IMR-90 (cell line): ENCODE data around the gene VAC14. TPM values are rescaled to one million over a fixed set of nuclear protein-coding genes. Genes with fewer than 3 reads are reported as not detected.
A peak's percentile ranks its signal among the peaks of the same experiment; 100 is the strongest.

Experiments
- ATAC-seq: fragments of 200-7000 bp; cut with Tn5 transposase; 2 replicates; pipeline ENCODE4 v1.9.1; 2020; ENCODE audit warnings: low read depth, mild to moderate bottlenecking, moderate library complexity
- BruUV-seq: library from RNA; stranded (reverse); fragments of 400-500 nt; replicated peaks from 2 replicates; lab custom pipeline; 2021; lab: Mats Ljungman, UMichigan
- CTCF ChIA-PET: fragments of 300-600 bp; formaldehyde crosslinking; extraction: SDS; loops from one replicate; lab custom pipeline; 2021; ENCODE audit warnings: antibody characterized with exemption; lab: Yijun Ruan, JAX
- POLR2A ChIA-PET: fragments of 300-600 bp; sonication (Branson Sonifier 250); formaldehyde crosslinking; loops from one replicate; lab custom pipeline; 2022; ENCODE audit warnings: antibody characterized with exemption; ENCODE audit not compliant: unreplicated experiment; lab: Charles Lee
- DNase-seq: peaks from one replicate; pipeline ENCODE4 v3.0.0; 2013
- H2AFZ ChIP-seq: replicated peaks from 2 replicates; pipeline ENCODE3; 2013; ENCODE audit warnings: low read length, mild to moderate bottlenecking; ENCODE audit not compliant: poor library complexity
- H2AK5ac ChIP-seq: 2 replicates; pipeline ENCODE4 v1.6.1; 2013; ENCODE audit warnings: low read depth, low read length, inconsistent platforms
- H2AK9ac ChIP-seq: replicated peaks from 2 replicates; pipeline ENCODE3; 2013; ENCODE audit warnings: mild to moderate bottlenecking, low read depth, low read length, moderate library complexity; ENCODE audit not compliant: poor library complexity
- H2BK120ac ChIP-seq: 2 replicates; pipeline ENCODE4 v1.6.1; 2013; ENCODE audit warnings: low read depth, low read length, inconsistent platforms
- H2BK15ac ChIP-seq: 3 replicates; pipeline ENCODE4 v1.6.1; 2013; ENCODE audit warnings: low read depth, low read length, inconsistent platforms
- H2BK20ac ChIP-seq: 2 replicates; pipeline ENCODE4 v1.6.1; 2013; ENCODE audit warnings: low read depth, mild to moderate bottlenecking, inconsistent platforms, low read length, moderate library complexity
- H2BK5ac ChIP-seq: 2 replicates; pipeline ENCODE4 v1.6.1; 2013; ENCODE audit warnings: mild to moderate bottlenecking, low read depth, low read length, inconsistent platforms; ENCODE audit not compliant: poor library complexity, severe bottlenecking
- H3K14ac ChIP-seq: replicated peaks from 2 replicates; pipeline ENCODE4 v1.6.1; 2013; ENCODE audit warnings: low read depth, low read length, inconsistent platforms
- H3K18ac ChIP-seq: 2 replicates; pipeline ENCODE4 v1.6.1; 2013; ENCODE audit warnings: low read depth, low read length, control low read depth
- H3K23ac ChIP-seq: 2 replicates; pipeline ENCODE4 v1.6.1; 2013; ENCODE audit warnings: low read depth, low read length, inconsistent platforms
- H3K27ac ChIP-seq: 2 replicates; pipeline ENCODE4 v1.5.1; 2013; ENCODE audit warnings: mild to moderate bottlenecking, control low read depth, low read length; ENCODE audit not compliant: insufficient read depth
- H3K27me3 ChIP-seq: 2 replicates; pipeline ENCODE4 v1.6.1; 2013; ENCODE audit warnings: low read length; ENCODE audit not compliant: control insufficient read depth, insufficient read depth
- H3K36me3 ChIP-seq: 2 replicates; pipeline ENCODE4 v1.6.1; 2013; ENCODE audit warnings: low read length, mixed read lengths; ENCODE audit not compliant: control insufficient read depth, insufficient read depth
- H3K4ac ChIP-seq: 2 replicates; pipeline ENCODE4 v1.6.1; 2013; ENCODE audit warnings: low read depth, low read length, inconsistent platforms
- H3K4me1 ChIP-seq: 2 replicates; pipeline ENCODE4 v1.6.1; 2013; ENCODE audit warnings: low read length, mixed read lengths; ENCODE audit not compliant: control insufficient read depth, insufficient read depth
- H3K4me2 ChIP-seq: 2 replicates; pipeline ENCODE4 v1.6.1; 2013; ENCODE audit warnings: low read depth, mild to moderate bottlenecking, control low read depth, low read length, moderate library complexity
- H3K4me3 ChIP-seq: 2 replicates; pipeline ENCODE4 v1.5.1; 2013; ENCODE audit warnings: low read depth, mild to moderate bottlenecking, control low read depth, low read length, moderate library complexity; ENCODE audit not compliant: insufficient read depth
- H3K56ac ChIP-seq: 2 replicates; pipeline ENCODE4 v1.6.1; 2013; ENCODE audit warnings: low read length, inconsistent platforms; ENCODE audit not compliant: insufficient read depth; ENCODE audit errors: extremely low read depth
- H3K79me1 ChIP-seq, 2 experiments: 2 replicates each; pipeline ENCODE4 v1.6.1; 2013; ENCODE audit warnings: low read length in 2 of 2, inconsistent platforms in 1 of 2, low read depth in 1 of 2
- H3K9ac ChIP-seq: 2 replicates; pipeline ENCODE4 v1.6.1; 2013; ENCODE audit warnings: low read depth, low read length, control low read depth
- H3K9me1 ChIP-seq: 2 replicates; pipeline ENCODE4 v1.6.1; 2013; ENCODE audit warnings: low read length, inconsistent platforms; ENCODE audit not compliant: insufficient read depth
- H3K9me3 ChIP-seq: 2 replicates; pipeline ENCODE4 v1.6.1; 2013; ENCODE audit warnings: low read length; ENCODE audit not compliant: control insufficient read depth, insufficient read depth
- H4K20me1 ChIP-seq: 2 replicates; pipeline ENCODE4 v1.6.1; 2013; ENCODE audit warnings: low read length, inconsistent platforms; ENCODE audit not compliant: insufficient read depth
- H4K5ac ChIP-seq: 2 replicates; pipeline ENCODE4 v1.6.1; 2013; ENCODE audit warnings: mild to moderate bottlenecking, low read depth, low read length, control low read depth
- H4K8ac ChIP-seq, 2 experiments: 2 replicates each; pipeline ENCODE4 v1.6.1; 2013; ENCODE audit warnings: low read depth in 2 of 2, low read length in 2 of 2, control low read depth in 1 of 2, inconsistent platforms in 1 of 2
- H4K91ac ChIP-seq: 2 replicates; pipeline ENCODE4 v1.6.1; 2013; ENCODE audit warnings: low read depth, low read length, inconsistent platforms; ENCODE audit not compliant: insufficient read depth
- CEBPB ChIP-seq: IDR thresholded peaks from 2 replicates; pipeline ENCODE4 v1.6.1; 2012; ENCODE audit warnings: low read depth, low read length, improper control_type of control experiment
- CHD1 ChIP-seq: IDR thresholded peaks from 2 replicates; pipeline ENCODE4 v1.6.1; 2012; ENCODE audit warnings: low read depth, low read length, improper control_type of control experiment
- CTCF ChIP-seq: conservative IDR thresholded peaks from 2 replicates; pipeline ENCODE4 v1.5.1; 2012; ENCODE audit warnings: mild to moderate bottlenecking, low read depth, low read length, improper control_type of control experiment
- FOS ChIP-seq: fragments of 150-350 bp; IDR thresholded peaks from 2 replicates; pipeline ENCODE4 v1.6.1; 2016; ENCODE audit warnings: low read depth, low read length
- MAFK ChIP-seq: IDR thresholded peaks from 2 replicates; pipeline ENCODE4 v1.6.1; 2012; ENCODE audit warnings: low read depth, low read length, improper control_type of control experiment
- MAZ ChIP-seq: IDR thresholded peaks from 2 replicates; pipeline ENCODE4 v1.6.1; 2012; ENCODE audit warnings: low read depth, mild to moderate bottlenecking, low read length, improper control_type of control experiment, moderate library complexity, borderline replicate concordance
- MXI1 ChIP-seq: IDR thresholded peaks from 2 replicates; pipeline ENCODE4 v1.6.1; 2012; ENCODE audit warnings: low read depth, mild to moderate bottlenecking, low read length, moderate library complexity, borderline replicate concordance
- NFE2L2 ChIP-seq: fragments of 150-350 bp; IDR thresholded peaks from 2 replicates; pipeline ENCODE4 v1.6.1; 2016; ENCODE audit warnings: low read depth, mild to moderate bottlenecking, low read length
- POLR2A ChIP-seq: IDR thresholded peaks from 2 replicates; pipeline ENCODE4 v1.6.1; 2012; ENCODE audit warnings: mild to moderate bottlenecking, low read depth, low read length
- RAD21 ChIP-seq: IDR thresholded peaks from 2 replicates; pipeline ENCODE4 v1.6.1; 2012; ENCODE audit warnings: low read length, improper control_type of control experiment
- RCOR1 ChIP-seq: IDR thresholded peaks from 2 replicates; pipeline ENCODE4 v1.6.1; 2012; ENCODE audit warnings: mild to moderate bottlenecking, low read length, improper control_type of control experiment; ENCODE audit not compliant: insufficient replicate concordance
- RFX5 ChIP-seq: IDR thresholded peaks from 2 replicates; pipeline ENCODE4 v1.8.0; 2012; ENCODE audit warnings: low read depth, mild to moderate bottlenecking, low read length, moderate library complexity
- SMC3 ChIP-seq: fragments of 150-350 bp; IDR thresholded peaks from 2 replicates; pipeline ENCODE4 v1.6.1; 2016; ENCODE audit warnings: low read depth, mild to moderate bottlenecking, antibody characterized with exemption, low read length, moderate library complexity
- USF2 ChIP-seq: fragments of 150-350 bp; IDR thresholded peaks from 2 replicates; pipeline ENCODE4 v1.6.1; 2017; ENCODE audit warnings: mild to moderate bottlenecking, antibody characterized with exemption, low read length, low read depth
- WGBS, 2 experiments: methylation state at CpG; one replicate each; pipeline versions ENCODE4 v1.1.5 to v1.1.7; 2013; ENCODE audit warnings: missing lambda C conversion rate in 2 of 2; ENCODE audit not compliant: insufficient read length in 1 of 2; ENCODE audit errors: extremely low coverage in 2 of 2; 5-methylcytosine and 5-hydroxymethylcytosine counted together
- dilution Hi-C: fragments of 300-500 bp; cut with HindIII; formaldehyde crosslinking; loops from one replicate; pipeline ENCODE4 v1.14.3; 2018; ENCODE audit warnings: low sequenced_read_pairs; ENCODE audit not compliant: unreplicated experiment
- in situ Hi-C: fragments of 300-500 bp; cut with MboI; formaldehyde crosslinking; loops from 3 replicates; pipeline ENCODE4 v1.14.3; 2019; ENCODE audit warnings: low sequenced_read_pairs, inconsistent platforms, mixed read lengths
- intact Hi-C: fragments of 100-400 bp; cut with micrococcal nuclease; formaldehyde crosslinking; loops from 2 replicates; pipeline ENCODE4 v1.10.0; 2022
- polyA plus RNA-seq, 3 experiments: library from polyadenylated mRNA; depleted of rRNA; stranded (reverse); fragments of >200 nt; gene quantifications; 2 replicates each; pipeline ENCODE4 v1.2.3, GENCODE V29; 2012; ENCODE audit warnings: low replicate concordance in 1 of 3
- total RNA-seq: library from RNA; depleted of rRNA; stranded (reverse); fragments of >200 nt; gene quantifications from 2 replicates; pipeline ENCODE4 v1.2.3, GENCODE V29; 2012
- TF ChIP-seq, protein P1 (sequence below): fragments of 150-350 bp; IDR thresholded peaks from 2 replicates; pipeline ENCODE4 v1.6.1; 2016; ENCODE audit warnings: low read depth, mild to moderate bottlenecking, low read length, moderate library complexity, borderline replicate concordance

Gene VAC14
- total and polyA plus RNA-seq, 2 of the 4 experiments (the other 2 are of a cell fraction), result 21.1 to 40.2 TPM

- H2AK5ac ChIP-seq, result peak overlapping the region; percentile 49; the same call in 1 of the 2 replicates
- ATAC-seq, result no peak
- no peak overlapping the region for H2BK20ac ChIP-seq
- H3K56ac ChIP-seq, result no peak overlapping the region
- no peak overlapping the region for H3K23ac ChIP-seq
- H3K9ac ChIP-seq, result no peak overlapping the region
- 79 to 100% methylated on average over 2 to 10 of the region's 18 CpGs for WGBS, 2 experiments
- BruUV-seq, result no TSS peak
- no peaks in the 10 kb centered on the region for H3K27me3 ChIP-seq
- no peak overlapping the region for H3K18ac ChIP-seq
- H4K8ac ChIP-seq, result no peak overlapping the region
- H2AK9ac ChIP-seq, result peak overlapping the region; percentile 13
- no peak overlapping the region for H4K5ac ChIP-seq
- in situ Hi-C loops (no loop called here), dilution Hi-C loops (no loop called here), intact Hi-C loops (no loop called here)
- H3K4me1 ChIP-seq, result peaks cover 16% of the 10 kb centered on the region
- H2BK15ac ChIP-seq, result no peak overlapping the region
- no peak overlapping the region for H3K14ac ChIP-seq
- H3K36me3 ChIP-seq, result peaks cover 6% of the 10 kb centered on the region; the same call in 1 of the 2 replicates
- H2BK5ac ChIP-seq, result no peak overlapping the region
- H3K9me3 ChIP-seq, result no peaks in the 10 kb centered on the region
- no peaks in the 10 kb centered on the region for H4K20me1 ChIP-seq
- H2BK120ac ChIP-seq, result no peak overlapping the region
- DNase-seq, result no peak
- H3K9me1 ChIP-seq, result peaks cover 11% of the 10 kb centered on the region; the same call in 1 of the 2 replicates
- peak overlapping the region; percentile 56 for H2AFZ ChIP-seq
- H4K91ac ChIP-seq, result no peak overlapping the region
- H3K4me2 ChIP-seq, result no peak overlapping the region
- no peak overlapping the region for H3K27ac ChIP-seq
- H3K4ac ChIP-seq, result no peak overlapping the region
- H3K79me1 ChIP-seq, result peaks cover 0 to 15% of the 10 kb centered on the region in 2 experiments; a peak in 3 of 4 replicates
- ChIA-PET POLR2A (no interaction called here), CTCF (no interaction called here)
- no peak overlapping the region for H3K4me3 ChIP-seq
- TF ChIP-seq USF2, result no peak
- no peak for TF ChIP-seq CEBPB
- TF ChIP-seq RFX5, result no peak
- no peak for TF ChIP-seq POLR2A
- TF ChIP-seq FOS, result no peak
- no peak for TF ChIP-seq RAD21
- TF ChIP-seq CTCF, result no peak
- no peak for TF ChIP-seq MAZ
- no peak for TF ChIP-seq NFE2L2
- TF ChIP-seq MXI1, result no peak
- TF ChIP-seq CHD1, result no peak
- TF ChIP-seq RCOR1, result no peak
- no peak for TF ChIP-seq SMC3
- TF ChIP-seq, protein P1, sequence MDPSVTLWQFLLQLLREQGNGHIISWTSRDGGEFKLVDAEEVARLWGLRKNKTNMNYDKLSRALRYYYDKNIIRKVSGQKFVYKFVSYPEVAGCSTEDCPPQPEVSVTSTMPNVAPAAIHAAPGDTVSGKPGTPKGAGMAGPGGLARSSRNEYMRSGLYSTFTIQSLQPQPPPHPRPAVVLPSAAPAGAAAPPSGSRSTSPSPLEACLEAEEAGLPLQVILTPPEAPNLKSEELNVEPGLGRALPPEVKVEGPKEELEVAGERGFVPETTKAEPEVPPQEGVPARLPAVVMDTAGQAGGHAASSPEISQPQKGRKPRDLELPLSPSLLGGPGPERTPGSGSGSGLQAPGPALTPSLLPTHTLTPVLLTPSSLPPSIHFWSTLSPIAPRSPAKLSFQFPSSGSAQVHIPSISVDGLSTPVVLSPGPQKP, result no peak
- no peak for TF ChIP-seq MAFK
Measured at GRCh38 chr16:70721202-70721963, 79.6 kb downstream of the VAC14 start.
